HCT116 (cell line): ENCODE measurements around the gene WNT9B. TPM values are rescaled to one million over a fixed set of nuclear protein-coding genes. Genes with fewer than 3 reads are reported as not detected.

ENCODE experiments used
- ATAC-seq: fragments of 200-7000 bp; cut with Tn5 transposase; 2 replicates; pipeline ENCODE4 v1.9.1; 2020; ENCODE audit warnings: mild to moderate bottlenecking, moderate library complexity
- BruUV-seq: library from RNA; stranded (reverse); fragments of 400-500 nt; replicated peaks from 2 replicates; lab custom pipeline; 2021; lab: Mats Ljungman, UMichigan
- CTCF ChIA-PET: fragments of 300-600 bp; sonication (Branson Sonifier 250); formaldehyde crosslinking; loops from one replicate; lab custom pipeline; 2021; ENCODE audit warnings: antibody characterized with exemption; lab: Charles Lee
- POLR2A ChIA-PET: fragments of 300-600, 350-600 bp; sonication (Branson Sonifier 250); formaldehyde crosslinking; loops from one replicate; lab custom pipeline; 2021; ENCODE audit warnings: antibody characterized with exemption; lab: Charles Lee
- RAD21 ChIA-PET, 2 experiments: fragments of 300-600 bp; sonication (Branson Sonifier 250); formaldehyde crosslinking; loops; one replicate each; lab custom pipeline; 2023; ENCODE audit warnings: low total read pairs in 2 of 2; ENCODE audit not compliant: uncharacterized antibody in 2 of 2, unreplicated experiment in 2 of 2, low non-redundant PET in 1 of 2; lab: Charles Lee
- DNase-seq: peaks from one replicate; pipeline ENCODE4 v3.0.0-alpha.2; 2010; ENCODE audit warnings: low read depth, low spot score
- H2AFZ ChIP-seq: fragments of 200-600 bp; shearing (Covaris generic), sonication (generic); 2 replicates; pipeline ENCODE4 v1.6.1; 2017; ENCODE audit warnings: low read depth, mixed run types, mixed read lengths, antibody characterized with exemption, low read length; ENCODE audit not compliant: poor library complexity, severe bottlenecking
- H3K27ac ChIP-seq: 2 replicates; pipeline ENCODE4 v1.5.1; 2012; ENCODE audit warnings: low read depth, low read length
- H3K27me3 ChIP-seq: fragments of 200-600 bp; sonication (generic); 2 replicates; pipeline ENCODE4 v1.6.1; 2016; ENCODE audit warnings: mixed run types, low read length, mixed read lengths; ENCODE audit not compliant: insufficient read depth
- H3K36me3 ChIP-seq, 2 experiments: fragments of 200-500 bp in 1 of 2; fragments of 200-600 bp in 1 of 2; sonication (Bioruptor generic) in 1 of 2; sonication (generic) in 1 of 2; 2 replicates each; pipeline versions ENCODE4 v1.5.1 to v1.6.1; 2014 to 2016; ENCODE audit warnings: low read length in 2 of 2, inconsistent platforms in 1 of 2, mixed read lengths in 1 of 2, mixed run types in 1 of 2; ENCODE audit not compliant: insufficient read depth in 2 of 2, control insufficient read depth in 1 of 2
- H3K4me1 ChIP-seq, 2 experiments: fragments of 200-600 bp in 1 of 2; sonication (generic) in 1 of 2; 2 replicates each; pipeline versions ENCODE4 v1.5.1 to v1.6.1; 2012 to 2017; ENCODE audit warnings: low read length in 2 of 2, inconsistent platforms in 1 of 2, mild to moderate bottlenecking in 1 of 2, mixed read lengths in 1 of 2, mixed run types in 1 of 2, moderate library complexity in 1 of 2; ENCODE audit not compliant: insufficient read depth in 2 of 2, control insufficient read depth in 1 of 2
- H3K4me2 ChIP-seq: fragments of 200-600 bp; sonication (generic); 2 replicates; pipeline ENCODE4 v1.6.1; 2017; ENCODE audit warnings: mixed run types, low read length, mixed read lengths
- H3K4me3 ChIP-seq, 2 experiments: fragments of 200-600 bp in 1 of 2; sonication (generic) in 1 of 2; replicated peaks in 1 of 2; 2 replicates each; pipeline ENCODE4 v1.5.1; 2011 to 2016; ENCODE audit warnings: low read length in 2 of 2, control low read depth in 1 of 2, low read depth in 1 of 2, mild to moderate bottlenecking in 1 of 2, mixed read lengths in 1 of 2, mixed run types in 1 of 2
- H3K79me2 ChIP-seq: fragments of 200-600 bp; sonication (generic); 2 replicates; pipeline ENCODE4 v1.6.1; 2017; ENCODE audit warnings: mild to moderate bottlenecking, mixed run types, low read length, moderate library complexity, mixed read lengths; ENCODE audit not compliant: insufficient read depth
- H3K9ac ChIP-seq: fragments of 200-600 bp; sonication (generic); 2 replicates; pipeline ENCODE4 v1.6.1; 2016; ENCODE audit warnings: low read length, mixed read lengths
- H3K9me2 ChIP-seq: fragments of 200-600 bp; sonication (generic), shearing (Covaris generic); 2 replicates; pipeline ENCODE4 v1.6.1; 2017; ENCODE audit warnings: mixed run types, mild to moderate bottlenecking, moderate library complexity; ENCODE audit not compliant: insufficient read depth
- H3K9me3 ChIP-seq, 2 experiments: fragments of 200-500 bp in 1 of 2; fragments of 200-600 bp in 1 of 2; sonication (Bioruptor generic) in 1 of 2; sonication (generic) in 1 of 2; 2 replicates each; pipeline ENCODE4 v1.6.1; 2014 to 2017; ENCODE audit warnings: low read length in 2 of 2, mixed read lengths in 2 of 2, inconsistent platforms in 1 of 2, low read depth in 1 of 2, mild to moderate bottlenecking in 1 of 2, mixed run types in 1 of 2, moderate library complexity in 1 of 2; ENCODE audit not compliant: control insufficient read depth in 1 of 2, insufficient read depth in 1 of 2
- H4K20me1 ChIP-seq: fragments of 200-600 bp; sonication (generic), shearing (Covaris generic); 2 replicates; pipeline ENCODE4 v1.6.1; 2017; ENCODE audit warnings: mixed run types, mild to moderate bottlenecking, moderate library complexity; ENCODE audit not compliant: insufficient read depth
- CTCF ChIP-seq, 3 experiments: fragments of 200-600 bp in 1 of 3; sonication (generic) in 1 of 3; IDR thresholded peaks in 2 of 3; conservative IDR thresholded peaks in 1 of 3; 2 replicates each; pipeline ENCODE4 v1.5.1; 2012 to 2017; ENCODE audit warnings: low read depth in 2 of 3, low read length in 2 of 3, antibody characterized with exemption in 1 of 3, borderline replicate concordance in 1 of 3, control low read depth in 1 of 3, mild to moderate bottlenecking in 1 of 3, mixed read lengths in 1 of 3, mixed run types in 1 of 3, moderate library complexity in 1 of 3; ENCODE audit not compliant: insufficient read depth in 1 of 3
- EGR1 ChIP-seq: IDR thresholded peaks from 2 replicates; pipeline ENCODE4 v1.6.1; 2012; ENCODE audit warnings: low read depth
- ELF1 ChIP-seq: IDR thresholded peaks from 2 replicates; pipeline ENCODE4 v1.6.1; 2012; ENCODE audit warnings: low read depth, borderline replicate concordance
- EZH2 ChIP-seq: fragments of 200-600 bp; sonication (generic); IDR thresholded peaks from 2 replicates; pipeline ENCODE4 v1.6.1; 2017; ENCODE audit warnings: antibody characterized with exemption, mixed run types
- FOSL1 ChIP-seq: IDR thresholded peaks from 2 replicates; pipeline ENCODE4 v1.6.1; 2012; ENCODE audit warnings: low read depth
- POLR2A ChIP-seq: IDR thresholded peaks from 2 replicates; pipeline ENCODE4 v1.7.0; 2011; ENCODE audit warnings: borderline replicate concordance; ENCODE audit not compliant: insufficient read depth, insufficient read length; ENCODE audit errors: extremely low read depth
- REST ChIP-seq: IDR thresholded peaks from 2 replicates; pipeline ENCODE4 v1.6.1; 2012; ENCODE audit warnings: low read depth
- SRF ChIP-seq: IDR thresholded peaks from 2 replicates; pipeline ENCODE4 v1.6.1; 2012; ENCODE audit warnings: low read depth
- TCF7L2 ChIP-seq: IDR thresholded peaks from 2 replicates; pipeline ENCODE4 v1.7.0; 2011; ENCODE audit warnings: borderline replicate concordance, inconsistent platforms; ENCODE audit not compliant: insufficient read depth, insufficient read length; ENCODE audit errors: extremely low read depth
- YY1 ChIP-seq: IDR thresholded peaks from 2 replicates; pipeline ENCODE4 v1.6.1; 2011; ENCODE audit warnings: low read length, low read depth, moderate library complexity, mild to moderate bottlenecking; ENCODE audit not compliant: insufficient replicate concordance; ENCODE audit errors: extremely low read depth
- intact Hi-C: fragments of 100-400 bp; cut with micrococcal nuclease; formaldehyde crosslinking; loops from 2 replicates; pipeline ENCODE4 v1.10.0; 2022
- total RNA-seq: library from RNA; stranded (reverse); gene quantifications from one replicate; pipeline ENCODE4 v1.2.1, GENCODE V29; 2021; ENCODE audit not compliant: unreplicated experiment

Gene WNT9B
- total RNA-seq, 1 experiment from 2014 or later: not detected

GRCh38 chr17:46832945-46833839 lies 18.2 kb upstream of the WNT9B start (continued):
- no peak for TF ChIP-seq REST
- TF ChIP-seq SRF: no peak

- intact Hi-C loops: no loop called here
- Histone ChIP-seq H3K9me2 (no peaks in the 10 kb centered on the region), H3K27ac (no peak overlapping the region), H3K9me3 (no peaks in the 10 kb centered on the region), H2AFZ (no peak overlapping the region), H4K20me1 (no peaks in the 10 kb centered on the region), H3K36me3 (no peaks in the 10 kb centered on the region), H3K4me2 (no peak overlapping the region), H3K9ac (no peak overlapping the region), H3K4me3 (no peak overlapping the region), H3K4me1 (peaks cover 0 to 3% of the 10 kb centered on the region in 2 experiments; a peak in 1 of 4 replicates), H3K79me2 (no peaks in the 10 kb centered on the region), H3K27me3 (no peaks in the 10 kb centered on the region)
- BruUV-seq: no TSS peak
- ATAC-seq (no peak), DNase-seq (no peak)
- ChIA-PET RAD21 (no interaction called here), POLR2A (no interaction called here), CTCF (interaction anchor here (1.7 kb wide), 1 partner anchor 11 kb away, joined by 8 read pairs; no protein-coding TSS in a partner anchor)
- TF ChIP-seq ELF1 (no peak), FOSL1 (no peak), EZH2 (no peak), YY1 (no peak), TCF7L2 (no peak), EGR1 (no peak), REST (no peak), CTCF (IDR thresholded peaks at IDR 0.05 in 2 of 3, conservative IDR thresholded peaks at IDR 0.05 in 1 of 3; ENCODE audit: borderline replicate concordance in 1 of 3, insufficient read depth in 1 of 3, low read depth in 2 of 3, low read length in 2 of 3) (no peak), POLR2A (no peak)
These were observed 17.6 kb upstream of the WNT9B start for GRCh38 chr17:46833840-46834208.
